GM12878 (cell line): ENCODE data around the gene PPEF1. TPM values are rescaled to one million over a fixed set of nuclear protein-coding genes. Genes with fewer than 3 reads are reported as not detected.

Experiments used
- ATAC-seq: fragments of 200-7000 bp; cut with Tn5 transposase; 3 replicates; pipeline ENCODE4 v1.9.1; 2020; ENCODE audit warnings: mild to moderate bottlenecking, moderate library complexity
- BruUV-seq: library from RNA; stranded (reverse); fragments of 400-500 nt; replicated peaks from 2 replicates; lab custom pipeline; 2021; lab: Mats Ljungman, UMichigan
- CTCF ChIA-PET: fragments of 300-600 bp; sonication (Branson Sonifier 250); formaldehyde crosslinking; extraction: SDS; loops from one replicate; lab custom pipeline; 2021; ENCODE audit warnings: inconsistent platforms; lab: Yijun Ruan, JAX
- POLR2A ChIA-PET: fragments of 350-600 bp; formaldehyde crosslinking; extraction: SDS; loops from one replicate; lab custom pipeline; 2021; ENCODE audit warnings: inconsistent platforms; lab: Charles Lee
- RAD21 ChIA-PET: fragments of 300-600 bp; sonication (Branson Sonifier 250); formaldehyde crosslinking; loops from one replicate; lab custom pipeline; 2023; ENCODE audit warnings: antibody characterized with exemption; ENCODE audit not compliant: unreplicated experiment; lab: Charles Lee
- SMC1A ChIA-PET: fragments of 300-600 bp; sonication (Branson Sonifier 250); formaldehyde crosslinking; loops from one replicate; lab custom pipeline; 2023; ENCODE audit not compliant: unreplicated experiment, uncharacterized antibody; lab: Charles Lee
- DNase-seq: peaks from one replicate; pipeline ENCODE4 v3.0.0-alpha.2; 2011; ENCODE audit warnings: low read depth, low spot score
- FAIRE-seq: peaks from 3 replicates; lab custom pipeline; 2011; peaks lifted over from hg19 to GRCh38; lab: Jason Lieb, UNC
- H2AFZ ChIP-seq: 2 replicates; pipeline ENCODE4 v1.6.0; 2011; ENCODE audit warnings: low read depth, low read length, control low read depth; ENCODE audit not compliant: control insufficient read depth
- H3K27ac ChIP-seq: 2 replicates; pipeline ENCODE4 v1.5.1; 2011; ENCODE audit warnings: control low read depth; ENCODE audit not compliant: control insufficient read depth, insufficient read depth
- H3K27me3 ChIP-seq, 2 experiments: replicated peaks in 1 of 2; 2 replicates each; pipeline versions ENCODE4 v1.6.0 to v1.6.1; 2011; ENCODE audit warnings: low read length in 1 of 2; ENCODE audit not compliant: control insufficient read depth in 2 of 2, insufficient read depth in 2 of 2
- H3K36me3 ChIP-seq, 2 experiments: 2 replicates each; pipeline ENCODE4 v1.5.1; 2011; ENCODE audit warnings: low read length in 1 of 2; ENCODE audit not compliant: control insufficient read depth in 2 of 2, insufficient read depth in 2 of 2
- H3K4me1 ChIP-seq: 2 replicates; pipeline ENCODE4 v1.6.1; 2011; ENCODE audit warnings: mild to moderate bottlenecking, low read length, moderate library complexity, mixed read lengths; ENCODE audit not compliant: control insufficient read depth, insufficient read depth
- H3K4me2 ChIP-seq: 2 replicates; pipeline ENCODE4 v1.6.0; 2011; ENCODE audit warnings: control low read depth; ENCODE audit not compliant: control insufficient read depth, insufficient read depth
- H3K4me3 ChIP-seq: fragments of 200-600 bp; sonication (generic); 2 replicates; pipeline ENCODE4 v1.5.1; 2016
- H3K79me2 ChIP-seq: 2 replicates; pipeline ENCODE4 v1.6.0; 2011; ENCODE audit warnings: low read length; ENCODE audit not compliant: control insufficient read depth, insufficient read depth
- H3K9ac ChIP-seq: 2 replicates; pipeline ENCODE4 v1.8.0; 2011; ENCODE audit warnings: low read length, control low read depth, mixed read lengths; ENCODE audit not compliant: control insufficient read depth, insufficient read depth
- H3K9me3 ChIP-seq: replicated peaks from 3 replicates; pipeline ENCODE4 v1.5.1; 2011; ENCODE audit warnings: mild to moderate bottlenecking, low read length; ENCODE audit not compliant: control insufficient read depth, insufficient read depth
- H4K20me1 ChIP-seq: 2 replicates; pipeline ENCODE4 v1.6.0; 2011; ENCODE audit not compliant: control insufficient read depth, insufficient read depth
- E2F8 ChIP-seq: fragments of 450-650 bp; IDR thresholded peaks from 2 replicates; pipeline ENCODE4 v1.6.1; 2018; ENCODE audit warnings: mild to moderate bottlenecking, low read depth, moderate library complexity; ENCODE audit not compliant: partially characterized antibody
- EGR1 ChIP-seq, 2 experiments: IDR thresholded peaks; 1 replicate in 1 of 2; 2 replicates in 1 of 2; pipeline ENCODE4 v1.6.1; 2011 to 2012; ENCODE audit warnings: low read depth in 2 of 2, low read length in 2 of 2, borderline replicate concordance in 1 of 2, mild to moderate bottlenecking in 1 of 2, moderate library complexity in 1 of 2
- HDAC6 ChIP-seq: fragments of 200-600 bp; sonication (generic); IDR thresholded peaks from one replicate; pipeline ENCODE4 v1.8.0; 2017; ENCODE audit warnings: antibody characterized with exemption; ENCODE audit not compliant: unreplicated experiment
- HDGF ChIP-seq: fragments of 450-650 bp; IDR thresholded peaks from 2 replicates; pipeline ENCODE4 v1.6.1; 2016; ENCODE audit warnings: antibody characterized with exemption
- NKRF ChIP-seq: fragments of 450-650 bp; conservative IDR thresholded peaks from 2 replicates; pipeline ENCODE4 v1.6.1; 2017; ENCODE audit warnings: mild to moderate bottlenecking, moderate library complexity
- PBX3 ChIP-seq: IDR thresholded peaks from 2 replicates; pipeline ENCODE4 v1.6.1; 2011; ENCODE audit warnings: mild to moderate bottlenecking, low read depth, low read length, moderate library complexity; ENCODE audit not compliant: insufficient replicate concordance
- POLR2A ChIP-seq: IDR thresholded peaks from 2 replicates; pipeline ENCODE4 v1.6.1; 2011; ENCODE audit warnings: low read depth, mild to moderate bottlenecking, low read length
- REST ChIP-seq: IDR thresholded peaks from 2 replicates; pipeline ENCODE4 v1.6.1; 2012; ENCODE audit warnings: mild to moderate bottlenecking, low read depth, low read length
- SREBF1 ChIP-seq: IDR thresholded peaks from 2 replicates; pipeline ENCODE4 v1.6.1; 2012; ENCODE audit warnings: mild to moderate bottlenecking, low read length
- ZNF592 ChIP-seq: fragments of 450-650 bp; IDR thresholded peaks from 2 replicates; pipeline ENCODE4 v1.6.1; 2017; ENCODE audit warnings: mild to moderate bottlenecking, moderate library complexity
- WGBS: methylation state at CpG from one replicate; pipeline ENCODE4 v1.1.6; 2016; ENCODE audit warnings: low lambda C conversion rate; ENCODE audit not compliant: insufficient replicate concordance, insufficient coverage; ENCODE audit errors: missing lambda C conversion rate; 5-methylcytosine and 5-hydroxymethylcytosine counted together
- in situ Hi-C: fragments of 300-500 bp; cut with MboI; formaldehyde crosslinking; loops from 9 replicates; pipeline ENCODE4 v1.14.3; 2018; ENCODE audit warnings: mixed read lengths
- intact Hi-C: fragments of 100-400 bp; cut with micrococcal nuclease; formaldehyde crosslinking; loops from one replicate; pipeline ENCODE4 v1.14.2; 2022; ENCODE audit not compliant: unreplicated experiment
- polyA plus RNA-seq, 11 experiments: library from polyadenylated mRNA; depleted of rRNA in 4 of 11; unstranded in 6 of 11; stranded (reverse) in 5 of 11; fragments of >200 nt; fragmentation: Nextera tagmentation in 4 of 11; fragmentation: Illumina TruSeq in 1 of 11; extraction: Ambion mirVana in 4 of 11; extraction: Trizol in 1 of 11; gene quantifications; 1 replicate in 1 of 11; 2 replicates in 10 of 11; pipeline versions ENCODE4 v1.2.1 to v1.2.3, GENCODE V29; 2011 to 2016; ENCODE audit warnings: inconsistent platforms in 2 of 11, missing spikeins in 2 of 11, low read depth in 1 of 11
- total RNA-seq, 4 experiments: library from RNA; depleted of rRNA in 3 of 4; stranded (reverse); fragments of >200 nt in 3 of 4; fragmentation: Illumina TruSeq in 1 of 4; extraction: Trizol in 1 of 4; gene quantifications; 2 replicates each; pipeline versions ENCODE4 v1.2.1 to v1.2.3, GENCODE V29; 2013 to 2021

The PPEF1 gene
- total and polyA plus RNA-seq, 10 of the 15 experiments (the other 5 are each of a cell fraction or from before 2014, with no cell fraction given): 0.24 to 2.2 (median 0.50) TPM

- ChIA-PET RAD21 (no interaction called here), POLR2A (interaction anchor here (0.6 kb wide), 1 partner anchor 141 kb away, joined by 3 read pairs; no protein-coding TSS in a partner anchor), SMC1A (interaction anchor here (1.0 kb wide), 2 partner anchors 36 to 40 kb away, joined by 3 to 6 read pairs; no protein-coding TSS in a partner anchor), CTCF (no interaction called here)
- DNase-seq: no peak
- Histone ChIP-seq H2AFZ (no peak overlapping the region), H3K79me2 (no peaks in the 10 kb centered on the region), H3K4me1 (no peaks in the 10 kb centered on the region), H3K36me3 (no peaks in the 10 kb centered on the region), H3K4me3 (no peak overlapping the region), H3K9ac (no peak overlapping the region), H3K27me3 (no peaks in the 10 kb centered on the region), H4K20me1 (no peaks in the 10 kb centered on the region), H3K4me2 (no peak overlapping the region), H3K27ac (no peak overlapping the region), H3K9me3 (no peaks in the 10 kb centered on the region)
- FAIRE-seq: no peak
- intact Hi-C loops: no loop called here
- BruUV-seq: no TSS peak
- no peak for ATAC-seq
- in situ Hi-C loops: no loop called here
- WGBS: 60% methylated on average over 12 of the region's 12 CpGs
- TF ChIP-seq EGR1 (IDR thresholded peaks at IDR 0.05; ENCODE audit: borderline replicate concordance in 1 of 2, low read depth in 2 of 2, low read length in 2 of 2): no peak
- TF ChIP-seq ZNF592: no peak
- TF ChIP-seq SREBF1: no peak
- TF ChIP-seq POLR2A: no peak
- no peak for TF ChIP-seq E2F8
- TF ChIP-seq NKRF: no peak
- TF ChIP-seq PBX3: no peak
- TF ChIP-seq REST: no peak
- no peak for TF ChIP-seq HDAC6
- TF ChIP-seq HDGF: no peak
Measured at GRCh38 chrX:18871970-18872369, 164.5 kb downstream of the PPEF1 start.
